ENCODE data around the gene CXCR2.

- TF ChIP-seq POLR2A (IDR thresholded peaks at IDR 0.05) = no peak
- TF ChIP-seq CTCF (IDR thresholded peaks at IDR 0.05) = no peak
These were observed 11.7 kb downstream of the CXCR2 start for GRCh38 chr2:218137514-218137913.
